ENCODE results near the gene ZFP36L1. TPM values are rescaled to one million over a fixed set of nuclear protein-coding genes. Genes with fewer than 3 reads are reported as not detected.

ZFP36L1 gene
- total and polyA plus RNA-seq, 3 experiments from 2014 or later = 124 to 133 (median 128) TPM

GRCh38 chr14:68820536-68820935, 27.7 kb upstream of the ZFP36L1 start:
- peak overlapping the region; percentile 18 to 94 (median 80) for H3K27ac Mint-ChIP-seq
- POLR2A ChIA-PET = interaction anchor here (12.2 kb wide), 1 partner anchor 27 kb away, joined by 445 read pairs; the partner anchor contains the start of gene ZFP36L1
- H3K36me3 Mint-ChIP-seq = peaks cover 0 to 1% (median 0%) of the 10 kb centered on the region in 3 donors
- no peaks in the 10 kb centered on the region for H3K9me3 Mint-ChIP-seq
- H3K27ac ChIP-seq (ENCODE audit: low read depth, low read length) = no peak overlapping the region
- CTCF ChIA-PET = interaction anchor here (0.6 to 11.6 kb wide), 4 partner anchors 21 to 574 kb away, joined by 5 to 282 read pairs (median 60); partner anchors contain the start of gene ZFP36L1
- H3K9me3 ChIP-seq (ENCODE audit: low read length) = no peaks in the 10 kb centered on the region
- peaks cover 55% of the 10 kb centered on the region for H3K4me1 ChIP-seq (ENCODE audit: insufficient read depth, low read length)
- peak overlapping the region; percentile 2 to 65 (median 20) for H3K4me3 Mint-ChIP-seq
- no peaks in the 10 kb centered on the region for H3K27me3 Mint-ChIP-seq
- H3K4me1 Mint-ChIP-seq = peaks cover 39 to 40% (median 40%) of the 10 kb centered on the region in 3 donors
- H3K36me3 ChIP-seq (ENCODE audit: insufficient read depth, low read length) = no peaks in the 10 kb centered on the region
- H3K4me3 ChIP-seq (ENCODE audit: low read length) = no peak overlapping the region
- no peaks in the 10 kb centered on the region for H3K27me3 ChIP-seq (ENCODE audit: insufficient read depth, low read length, poor library complexity, severe bottlenecking)
- peak in 4 of 5 donors; percentile 28 to 71 (median 52) for DNase-seq

GRCh38 chr14:68820119-68820518, 27.3 kb upstream of the ZFP36L1 start:
- peaks cover 43 to 45% (median 44%) of the 10 kb centered on the region in 3 donors for H3K4me1 Mint-ChIP-seq
- Histone ChIP-seq H3K27ac (ENCODE audit: low read depth, low read length) (no peak overlapping the region), H3K36me3 (ENCODE audit: insufficient read depth, low read length) (no peaks in the 10 kb centered on the region), H3K4me3 (ENCODE audit: low read length) (no peak overlapping the region), H3K27me3 (ENCODE audit: insufficient read depth, low read length, poor library complexity, severe bottlenecking) (no peaks in the 10 kb centered on the region), H3K9me3 (ENCODE audit: low read length) (no peaks in the 10 kb centered on the region), H3K4me1 (ENCODE audit: insufficient read depth, low read length) (peaks cover 59% of the 10 kb centered on the region)
- H3K27me3 Mint-ChIP-seq = no peaks in the 10 kb centered on the region
- ChIA-PET POLR2A (interaction anchor here (12.2 kb wide), 1 partner anchor 27 kb away, joined by 445 read pairs; the partner anchor contains the start of gene ZFP36L1), CTCF (interaction anchor here (0.6 to 11.6 kb wide), 6 partner anchors 19 to 886 kb away, joined by 3 to 282 read pairs (median 8); partner anchors contain the start of gene ZFP36L1)
- H3K27ac Mint-ChIP-seq = peak overlapping the region in 7 of 8 donors; percentile 41 to 94 (median 84)
- H3K9me3 Mint-ChIP-seq = no peaks in the 10 kb centered on the region
- H3K36me3 Mint-ChIP-seq = peaks cover 0 to 1% (median 0%) of the 10 kb centered on the region in 3 donors
- no peak for DNase-seq
- peak overlapping the region in 6 of 7 donors; percentile 2 to 65 (median 34) for H3K4me3 Mint-ChIP-seq

GRCh38 chr14:68819260-68819691, 26.4 kb upstream of the ZFP36L1 start:
- no peak overlapping the region for H3K27ac ChIP-seq (ENCODE audit: low read depth, low read length)
- Mint-ChIP-seq H3K4me3 (peak overlapping the region in 1 of 7 donors; percentile 19), H3K4me1 (peaks cover 51 to 53% (median 52%) of the 10 kb centered on the region in 3 donors), H3K27ac (peak overlapping the region in 5 of 8 donors; percentile 60 to 76 (median 74)), H3K27me3 (no peaks in the 10 kb centered on the region), H3K9me3 (no peaks in the 10 kb centered on the region), H3K36me3 (peaks cover 0 to 1% (median 0%) of the 10 kb centered on the region in 3 donors)
- ChIA-PET POLR2A (interaction anchor here (12.2 kb wide), 1 partner anchor 26 kb away, joined by 445 read pairs; the partner anchor contains the start of gene ZFP36L1), CTCF (interaction anchor here (0.9 to 11.6 kb wide), 7 partner anchors 19 to 982 kb away, joined by 3 to 282 read pairs (median 8); partner anchors contain the start of gene ZFP36L1)
- H3K27me3 ChIP-seq (ENCODE audit: insufficient read depth, low read length, poor library complexity, severe bottlenecking) = no peaks in the 10 kb centered on the region
- DNase-seq = no peak
- no peaks in the 10 kb centered on the region for H3K36me3 ChIP-seq (ENCODE audit: insufficient read depth, low read length)
- H3K4me3 ChIP-seq (ENCODE audit: low read length) = no peak overlapping the region
- H3K4me1 ChIP-seq (ENCODE audit: insufficient read depth, low read length) = peaks cover 61% of the 10 kb centered on the region
- H3K9me3 ChIP-seq (ENCODE audit: low read length) = no peaks in the 10 kb centered on the region

GRCh38 chr14:68817506-68818212, 24.8 kb upstream of the ZFP36L1 start:
- peak overlapping the region; percentile 65 to 100 (median 92) for H3K27ac Mint-ChIP-seq
- Histone ChIP-seq H3K4me3 (ENCODE audit: low read length) (no peak overlapping the region), H3K27ac (ENCODE audit: low read depth, low read length) (no peak overlapping the region), H3K36me3 (ENCODE audit: insufficient read depth, low read length) (no peaks in the 10 kb centered on the region), H3K27me3 (ENCODE audit: insufficient read depth, low read length, poor library complexity, severe bottlenecking) (no peaks in the 10 kb centered on the region), H3K4me1 (ENCODE audit: insufficient read depth, low read length) (peaks cover 75% of the 10 kb centered on the region), H3K9me3 (ENCODE audit: low read length) (no peaks in the 10 kb centered on the region)
- peak overlapping the region in 4 of 7 donors; percentile 48 to 82 (median 78) for H3K4me3 Mint-ChIP-seq
- POLR2A ChIA-PET = interaction anchor here (3.5 to 12.2 kb wide), 3 partner anchors 24 to 569 kb away, joined by 25 to 445 read pairs (median 38); partner anchors contain the start of gene ZFP36L1
- CTCF ChIA-PET = interaction anchor here (0.9 to 11.6 kb wide), 22 partner anchors 9 to 980 kb away, joined by 3 to 282 read pairs (median 8); partner anchors contain the start of gene ZFP36L1
- H3K36me3 Mint-ChIP-seq = peaks cover 0 to 1% (median 0%) of the 10 kb centered on the region in 3 donors
- H3K4me1 Mint-ChIP-seq = peaks cover 63 to 69% (median 68%) of the 10 kb centered on the region in 3 donors
- no peaks in the 10 kb centered on the region for H3K27me3 Mint-ChIP-seq
- DNase-seq = no peak
- no peaks in the 10 kb centered on the region for H3K9me3 Mint-ChIP-seq

- no peak for DNase-seq
- no peaks in the 10 kb centered on the region for H3K27me3 ChIP-seq (ENCODE audit: insufficient read depth, low read length, poor library complexity, severe bottlenecking)
- ChIA-PET CTCF (interaction anchor here (0.8 to 11.6 kb wide), 36 partner anchors 9 to 979 kb away, joined by 3 to 282 read pairs (median 6); partner anchors contain the start of gene ZFP36L1), POLR2A (interaction anchor here (0.5 to 12.2 kb wide), 12 partner anchors 13 to 568 kb away, joined by 3 to 445 read pairs (median 4); partner anchors contain the start of gene ZFP36L1)
- H3K4me1 Mint-ChIP-seq = peaks cover 69 to 74% (median 74%) of the 10 kb centered on the region in 3 donors
- H3K36me3 ChIP-seq (ENCODE audit: insufficient read depth, low read length) = no peaks in the 10 kb centered on the region
- peak overlapping the region; percentile 72 to 100 (median 92) for H3K27ac Mint-ChIP-seq
- peak overlapping the region; percentile 76 to 86 (median 81) for H3K4me3 Mint-ChIP-seq
- H3K9me3 Mint-ChIP-seq = no peaks in the 10 kb centered on the region
- H3K36me3 Mint-ChIP-seq = peaks cover 0 to 1% (median 0%) of the 10 kb centered on the region in 3 donors
- peak overlapping the region; percentile 86 for H3K27ac ChIP-seq (ENCODE audit: low read depth, low read length)
- H3K4me3 ChIP-seq (ENCODE audit: low read length) = no peak overlapping the region
- H3K4me1 ChIP-seq (ENCODE audit: insufficient read depth, low read length) = peaks cover 77% of the 10 kb centered on the region
- no peaks in the 10 kb centered on the region for H3K9me3 ChIP-seq (ENCODE audit: low read length)
- H3K27me3 Mint-ChIP-seq = no peaks in the 10 kb centered on the region
These were observed 24.1 kb upstream of the ZFP36L1 start for GRCh38 chr14:68816943-68817430.

GRCh38 chr14:68816183-68816942, 23.5 kb upstream of the ZFP36L1 start:
- H3K4me1 ChIP-seq (ENCODE audit: insufficient read depth, low read length) = peaks cover 73% of the 10 kb centered on the region
- Mint-ChIP-seq H3K9me3 (no peaks in the 10 kb centered on the region), H3K36me3 (peaks cover 0 to 1% (median 0%) of the 10 kb centered on the region in 3 donors), H3K27ac (peak overlapping the region; percentile 90 to 100 (median 96)), H3K4me1 (peaks cover 68 to 77% (median 73%) of the 10 kb centered on the region in 3 donors), H3K4me3 (peak overlapping the region; percentile 76 to 94 (median 82)), H3K27me3 (no peaks in the 10 kb centered on the region)
- no peaks in the 10 kb centered on the region for H3K27me3 ChIP-seq (ENCODE audit: insufficient read depth, low read length, poor library complexity, severe bottlenecking)
- DNase-seq = peak; percentile 83 to 92 (median 86)
- peak overlapping the region; percentile 79 for H3K4me3 ChIP-seq (ENCODE audit: low read length)
- CTCF ChIA-PET = interaction anchor here (0.6 to 11.6 kb wide), 40 partner anchors 10 to 979 kb away, joined by 3 to 282 read pairs (median 6); partner anchors contain the start of gene ZFP36L1
- H3K9me3 ChIP-seq (ENCODE audit: low read length) = no peaks in the 10 kb centered on the region
- POLR2A ChIA-PET = interaction anchor here (0.5 to 12.2 kb wide), 15 partner anchors 10 to 606 kb away, joined by 3 to 445 read pairs (median 4); partner anchors contain the start of gene ZFP36L1
- H3K36me3 ChIP-seq (ENCODE audit: insufficient read depth, low read length) = no peaks in the 10 kb centered on the region
- H3K27ac ChIP-seq (ENCODE audit: low read depth, low read length) = peak overlapping the region; percentile 86
